Measurements from ENCODE around the gene CORIN.

The CORIN gene, protein sequence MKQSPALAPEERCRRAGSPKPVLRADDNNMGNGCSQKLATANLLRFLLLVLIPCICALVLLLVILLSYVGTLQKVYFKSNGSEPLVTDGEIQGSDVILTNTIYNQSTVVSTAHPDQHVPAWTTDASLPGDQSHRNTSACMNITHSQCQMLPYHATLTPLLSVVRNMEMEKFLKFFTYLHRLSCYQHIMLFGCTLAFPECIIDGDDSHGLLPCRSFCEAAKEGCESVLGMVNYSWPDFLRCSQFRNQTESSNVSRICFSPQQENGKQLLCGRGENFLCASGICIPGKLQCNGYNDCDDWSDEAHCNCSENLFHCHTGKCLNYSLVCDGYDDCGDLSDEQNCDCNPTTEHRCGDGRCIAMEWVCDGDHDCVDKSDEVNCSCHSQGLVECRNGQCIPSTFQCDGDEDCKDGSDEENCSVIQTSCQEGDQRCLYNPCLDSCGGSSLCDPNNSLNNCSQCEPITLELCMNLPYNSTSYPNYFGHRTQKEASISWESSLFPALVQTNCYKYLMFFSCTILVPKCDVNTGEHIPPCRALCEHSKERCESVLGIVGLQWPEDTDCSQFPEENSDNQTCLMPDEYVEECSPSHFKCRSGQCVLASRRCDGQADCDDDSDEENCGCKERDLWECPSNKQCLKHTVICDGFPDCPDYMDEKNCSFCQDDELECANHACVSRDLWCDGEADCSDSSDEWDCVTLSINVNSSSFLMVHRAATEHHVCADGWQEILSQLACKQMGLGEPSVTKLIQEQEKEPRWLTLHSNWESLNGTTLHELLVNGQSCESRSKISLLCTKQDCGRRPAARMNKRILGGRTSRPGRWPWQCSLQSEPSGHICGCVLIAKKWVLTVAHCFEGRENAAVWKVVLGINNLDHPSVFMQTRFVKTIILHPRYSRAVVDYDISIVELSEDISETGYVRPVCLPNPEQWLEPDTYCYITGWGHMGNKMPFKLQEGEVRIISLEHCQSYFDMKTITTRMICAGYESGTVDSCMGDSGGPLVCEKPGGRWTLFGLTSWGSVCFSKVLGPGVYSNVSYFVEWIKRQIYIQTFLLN

DNA sequence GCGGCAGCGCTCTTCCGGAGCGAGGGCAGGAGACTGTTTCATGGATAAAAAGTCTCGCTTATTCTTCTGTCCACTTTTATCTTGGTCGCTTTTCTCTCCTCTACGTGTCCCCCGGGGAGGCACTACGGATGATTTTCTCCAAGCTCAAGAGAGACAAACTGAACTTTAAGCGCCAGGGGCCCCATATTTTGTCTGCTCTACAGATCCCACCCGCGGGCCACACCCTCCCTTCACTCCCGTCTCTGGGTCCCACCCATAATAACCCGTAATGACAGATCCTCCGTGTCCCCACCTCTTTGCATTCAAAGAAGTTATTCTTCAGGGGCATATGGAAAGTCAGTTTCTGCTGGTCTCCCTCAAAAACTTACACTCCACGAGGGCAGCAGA, at the start of gene CORIN:
Gene CORIN, minus strand, starts transcription at position 160 of the 387 bp plus-strand sequence. Its CDS starts 118 bp downstream, at position 42.
- DNase-seq (ENCODE audit: low spot score): no peak

- DNase-seq (ENCODE audit: low spot score): no peak
Observed at GRCh38 chr4:47882228-47882627, 44.4 kb upstream of the CORIN start.

GRCh38 chr4:47879458-47879857, 41.6 kb upstream of the CORIN start:
- no peak for DNase-seq (ENCODE audit: low spot score)

GRCh38 chr4:47876784-47877546, 39.1 kb upstream of the CORIN start:
- DNase-seq (ENCODE audit: low spot score): no peak

DNA sequence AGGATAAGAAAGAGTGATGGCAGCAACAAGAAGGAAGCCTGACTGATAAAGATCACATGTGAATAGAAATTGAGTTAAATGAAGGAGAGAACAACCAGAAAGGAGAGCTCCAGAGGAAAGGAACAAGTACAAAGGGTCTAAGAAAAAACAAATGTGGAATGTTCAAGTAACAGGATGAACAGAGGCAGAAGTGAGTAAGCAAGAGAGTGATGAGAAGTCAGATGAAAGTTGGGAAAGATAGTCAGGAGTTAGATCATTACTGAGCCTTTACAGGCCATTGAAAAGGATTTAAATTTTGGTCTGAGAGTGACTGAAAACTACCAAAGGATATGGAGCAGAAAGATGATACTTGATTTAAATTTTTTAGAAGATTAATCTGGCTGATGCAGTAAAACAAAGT, 38.4 kb upstream of the CORIN start:
- DNase-seq (ENCODE audit: low spot score): no peak

DNA sequence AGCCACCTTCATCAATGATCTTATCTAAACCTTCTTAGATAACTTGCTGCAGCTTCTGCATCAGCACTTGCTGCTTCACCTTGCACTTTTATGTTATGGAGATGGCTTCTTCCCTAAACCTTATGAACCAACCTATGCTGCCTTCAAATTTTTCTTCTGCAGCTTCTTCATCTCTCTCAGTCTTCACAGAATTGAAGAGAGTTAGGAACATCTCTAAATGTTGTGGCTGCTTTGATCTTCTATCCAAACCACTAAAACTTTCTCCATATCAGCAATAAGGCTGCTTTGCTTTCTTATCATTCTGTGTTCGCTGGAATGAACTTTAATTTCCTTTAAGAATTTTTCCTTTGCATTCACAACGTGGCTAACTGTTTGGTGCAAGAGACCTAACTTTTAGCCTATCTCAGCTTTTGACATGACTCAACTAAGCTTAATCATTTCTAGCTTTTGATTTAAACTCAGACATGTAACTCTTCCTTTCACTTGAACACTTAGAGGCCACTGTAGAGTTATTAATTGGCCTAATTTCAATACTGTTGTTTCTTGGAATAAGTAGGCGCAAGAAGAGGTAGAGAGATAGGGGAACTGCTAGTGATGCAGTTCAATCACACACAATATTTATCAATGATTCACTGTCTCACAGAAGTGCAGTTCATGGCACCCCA, 36.1 kb upstream of the CORIN start:
- DNase-seq (ENCODE audit: low spot score): no peak

DNA sequence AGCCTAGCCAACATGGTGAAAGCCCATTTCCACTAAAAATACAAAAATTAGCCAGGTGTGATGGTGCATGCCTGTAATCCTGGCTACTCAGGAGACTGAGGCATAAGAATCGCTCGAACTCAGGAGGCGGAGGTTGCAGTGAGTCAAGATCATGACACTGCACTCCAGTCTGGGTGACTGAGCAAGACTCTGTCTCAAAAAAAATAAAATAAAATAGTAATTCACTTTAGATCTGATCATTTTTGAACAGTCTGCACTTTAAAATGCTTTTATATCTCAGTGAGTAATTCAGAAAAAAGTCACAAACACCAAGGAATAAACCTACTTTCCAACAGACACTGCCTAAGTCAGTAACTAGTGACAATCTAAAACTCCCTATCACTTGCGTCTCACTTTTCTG, 25.6 kb upstream of the CORIN start:
- DNase-seq (ENCODE audit: low spot score): no peak

DNA sequence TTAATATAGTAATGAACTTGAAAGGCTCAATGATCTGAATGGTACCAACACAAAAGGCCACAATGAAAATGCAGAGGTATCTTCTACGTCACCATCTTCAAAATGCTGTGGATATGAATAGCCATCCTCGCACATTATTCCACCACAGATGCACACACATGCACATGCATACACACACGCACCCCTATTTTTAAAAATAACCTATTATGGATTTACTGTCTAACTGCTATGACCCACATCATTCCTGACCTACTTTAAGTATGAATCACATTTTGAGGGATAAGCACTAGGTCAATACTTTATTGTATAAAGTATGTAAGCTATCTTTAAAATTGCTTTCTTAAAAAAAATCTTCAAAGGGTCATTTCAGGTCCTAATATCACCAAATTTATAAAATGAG, 24.4 kb upstream of the CORIN start:
- no peak for DNase-seq (ENCODE audit: low spot score)

DNA sequence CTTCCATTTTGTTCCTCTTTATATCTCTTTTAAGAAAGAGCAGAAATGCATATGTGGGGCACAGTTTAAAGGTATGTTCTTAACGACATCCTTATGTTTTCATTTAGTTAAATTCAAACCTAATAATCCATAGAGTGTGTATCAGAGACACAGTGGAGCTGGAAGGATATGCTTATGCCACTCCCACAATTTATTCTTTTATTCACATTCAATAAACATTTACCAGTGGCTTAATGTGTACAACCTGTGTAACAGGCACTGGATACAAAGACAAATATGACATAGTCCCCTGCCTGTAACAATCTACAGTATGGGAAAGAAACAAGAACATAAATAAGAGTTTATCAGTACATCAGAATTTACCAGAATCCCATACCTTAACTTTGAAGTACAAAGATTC, 22.4 kb upstream of the CORIN start:
- no peak for DNase-seq (ENCODE audit: low spot score)

- no peak for DNase-seq (ENCODE audit: low spot score)
Observed at GRCh38 chr4:47858006-47858405, 20.1 kb upstream of the CORIN start.

GRCh38 chr4:47856713-47857112, 18.8 kb upstream of the CORIN start:
- no peak for DNase-seq (ENCODE audit: low spot score)

- DNase-seq (ENCODE audit: low spot score): no peak
Observed at GRCh38 chr4:47855350-47855749, 17.5 kb upstream of the CORIN start.

DNA sequence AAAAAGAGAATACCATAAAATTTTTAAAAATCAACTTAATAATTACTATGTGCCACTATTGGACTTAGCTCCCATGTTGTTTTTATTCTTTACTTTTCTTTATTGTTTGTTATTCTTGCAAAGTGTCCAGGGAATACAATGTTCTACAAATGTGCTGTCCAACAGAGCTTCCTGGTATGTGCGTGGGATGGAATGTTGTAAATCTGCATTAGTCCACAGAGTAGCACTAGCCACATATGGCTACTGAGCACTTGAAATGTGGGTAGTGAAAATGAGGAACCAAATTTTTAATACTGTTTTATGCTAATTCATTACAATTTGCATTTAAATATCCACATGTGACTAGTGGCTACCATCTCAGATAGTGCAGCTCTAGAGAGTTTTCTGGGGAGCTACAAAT, 14.3 kb upstream of the CORIN start:
- DNase-seq (ENCODE audit: low spot score): no peak

GRCh38 chr4:47849466-47849865, 11.6 kb upstream of the CORIN start:
- no peak for DNase-seq (ENCODE audit: low spot score)

- no peak for DNase-seq (ENCODE audit: low spot score)
Observed at GRCh38 chr4:47848041-47848440, 10.2 kb upstream of the CORIN start.

DNA sequence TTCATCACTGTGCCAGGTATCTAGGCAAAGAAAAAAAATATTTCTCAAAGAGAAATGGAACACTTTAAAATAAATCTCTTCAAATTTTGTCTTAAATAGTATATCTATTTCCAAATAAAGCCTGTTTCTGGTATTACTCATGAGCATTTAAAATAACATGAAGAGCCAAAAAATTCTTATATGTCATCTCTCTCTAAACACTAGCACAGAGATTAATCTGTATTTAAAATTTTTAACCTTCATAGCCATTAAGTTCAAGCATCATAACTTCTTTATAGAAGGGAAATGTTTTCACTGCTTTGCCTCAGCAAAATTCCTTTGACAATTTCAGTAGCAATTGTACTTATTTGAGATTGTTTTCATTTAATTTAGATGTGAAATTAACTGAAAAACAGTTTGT, 5.1 kb upstream of the CORIN start:
- no peak for DNase-seq (ENCODE audit: low spot score)

- no peak for DNase-seq (ENCODE audit: low spot score)
Observed at GRCh38 chr4:47840291-47840690, 2.4 kb upstream of the CORIN start.

DNA sequence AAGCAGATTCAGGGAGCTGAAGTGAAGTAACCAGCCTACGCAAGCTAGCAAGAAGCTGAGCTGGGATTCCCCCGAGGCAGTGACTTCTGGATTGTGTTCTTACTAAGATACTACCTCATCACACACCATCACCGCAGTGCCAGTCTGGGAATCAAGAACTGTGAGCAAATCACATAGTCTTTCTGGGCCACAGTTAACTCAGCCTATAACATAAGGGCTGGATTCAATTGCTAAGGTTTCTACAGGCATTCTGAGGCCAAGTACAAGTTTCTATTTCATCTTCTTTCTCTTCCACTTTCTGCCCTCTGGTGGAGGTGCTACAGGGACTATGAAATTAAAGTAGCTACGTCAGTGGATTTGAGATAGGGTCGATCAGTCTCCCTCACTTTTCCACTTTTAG, 1.4 kb upstream of the CORIN start:
- DNase-seq (ENCODE audit: low spot score): peak; percentile 23

DNA sequence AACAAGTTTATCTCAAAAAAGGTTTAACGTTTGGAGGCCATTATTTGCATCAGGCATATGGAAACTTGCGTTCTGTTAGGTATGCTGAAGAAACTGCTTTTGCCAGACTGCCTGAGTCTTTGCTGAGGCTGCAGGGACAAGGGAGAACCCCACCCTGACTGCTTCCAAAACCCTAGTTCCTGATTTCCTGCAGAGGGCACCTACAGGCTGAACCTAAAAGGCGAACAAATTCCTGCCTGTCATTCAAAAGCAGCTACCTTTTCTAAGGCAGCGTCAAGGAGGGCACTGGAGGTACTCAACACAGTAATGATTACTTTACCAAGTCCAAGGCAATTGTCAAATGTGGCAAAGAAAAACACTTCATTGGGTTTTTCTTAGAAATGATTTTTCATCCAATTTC, 578 bp upstream of the CORIN start:
- no peak for DNase-seq (ENCODE audit: low spot score)

DNA sequence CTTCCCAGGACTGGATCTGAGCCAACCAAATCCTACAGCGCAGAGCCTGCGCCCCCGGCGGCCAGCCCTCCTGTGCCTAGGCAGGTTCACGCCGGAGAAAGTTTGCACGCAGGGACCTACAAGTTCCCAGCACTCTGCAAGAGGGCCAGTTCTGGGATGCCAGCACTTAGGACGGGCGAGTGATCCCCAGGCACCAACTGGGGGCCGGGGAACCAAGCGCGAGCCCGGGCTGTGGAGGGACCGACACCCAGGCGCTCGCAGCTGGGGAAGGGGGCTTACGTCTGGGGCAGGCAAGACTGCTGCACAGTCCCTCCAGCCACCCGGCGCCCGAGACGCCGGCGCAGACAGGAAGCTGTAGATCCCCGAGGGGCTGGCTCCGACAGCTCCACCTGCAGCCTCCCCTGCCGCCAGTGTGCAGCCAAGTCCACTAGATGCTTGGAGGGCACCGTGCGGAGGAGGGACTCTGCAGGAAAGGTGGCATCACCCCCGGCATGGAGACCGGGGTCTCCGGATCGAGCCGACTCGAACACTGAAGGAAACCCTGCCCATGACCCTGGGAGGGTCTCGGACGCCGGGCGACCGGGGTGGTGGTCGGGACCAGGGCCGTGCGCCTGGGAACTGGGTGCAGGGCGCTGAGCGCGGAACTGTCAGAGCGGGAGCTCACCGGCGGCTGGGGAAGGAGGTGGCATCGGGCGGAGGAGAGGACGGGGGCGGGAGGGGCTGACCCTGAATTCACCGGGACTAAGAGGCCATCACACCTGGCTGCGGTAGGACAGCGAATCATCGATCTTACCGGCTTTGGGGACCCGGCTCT, 566 bp downstream of the CORIN start:
- peak; percentile 26 for DNase-seq (ENCODE audit: low spot score)

- DNase-seq (ENCODE audit: low spot score): peak; percentile 42
Observed at GRCh38 chr4:47836641-47837093, 1.2 kb downstream of the CORIN start.

Measured in CD4-positive, alpha-beta T cell treated with Interleukin-2 at 100 ng/mL for 4 hours (primary cell).